ENCODE results near the gene MYOF.
"Not testable (repeated sequence)": the region's sequence is repeated elsewhere in the genome, so short reads cannot be mapped to it uniquely, and the experiment has no call there.

MYOF gene

DNA sequence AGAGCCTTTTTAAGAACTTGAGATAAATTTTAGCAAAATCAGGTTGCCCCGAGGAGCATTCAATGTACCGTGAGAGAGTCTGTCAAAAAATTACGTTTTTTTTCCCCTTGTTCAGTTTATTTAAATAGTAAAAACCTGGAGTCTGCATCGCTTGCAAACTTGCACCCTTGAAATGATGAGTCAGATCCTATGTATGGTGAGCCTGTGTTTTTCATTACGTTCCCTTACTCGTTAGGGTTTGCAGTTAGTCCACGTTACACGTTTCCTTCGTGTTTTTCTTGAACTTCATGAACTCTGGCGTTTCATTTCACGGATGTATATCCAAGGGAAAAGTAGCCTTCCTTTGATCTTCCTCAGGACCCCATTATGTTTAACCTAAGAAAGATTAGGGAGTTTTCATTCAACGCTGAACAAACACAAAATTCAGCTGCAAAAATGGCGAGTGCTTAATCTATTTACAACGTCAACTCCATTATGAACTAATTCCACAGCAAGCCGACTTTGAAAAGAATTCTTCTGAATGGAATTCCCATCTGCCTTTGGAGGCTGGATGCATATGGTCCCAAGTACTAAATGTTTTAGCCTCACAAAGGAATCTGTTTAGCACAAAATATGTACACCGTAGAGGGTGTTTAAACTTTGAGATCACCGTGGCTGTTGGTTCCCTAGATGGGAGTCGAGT, 182.4 kb downstream of the MYOF start:
- DNase-seq (ENCODE audit: low read depth, low spot score) = no peak

DNA sequence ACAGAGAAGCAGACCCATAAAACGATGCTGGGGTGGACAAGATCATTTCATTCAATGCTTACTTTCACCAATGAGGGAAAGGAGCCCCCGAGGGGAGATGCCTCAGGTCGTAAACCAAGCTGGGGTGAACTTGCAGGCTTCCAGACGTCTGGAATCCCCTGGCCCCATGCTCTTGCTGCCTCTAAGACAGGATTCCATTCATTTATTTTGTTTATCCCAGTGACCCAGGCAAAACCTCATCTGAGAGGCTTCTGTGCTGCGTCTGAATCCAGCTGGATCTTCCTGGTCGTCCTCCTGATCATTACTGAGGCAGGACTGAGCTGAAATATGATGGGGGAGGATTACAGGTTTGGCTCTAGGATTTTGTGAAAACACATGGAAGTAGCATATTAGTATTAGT, 182.9 kb downstream of the MYOF start:
- DNase-seq (ENCODE audit: low read depth, low spot score) = peak; percentile 22

GRCh38 chr10:93296151-93296550, 186.0 kb downstream of the MYOF start:
- no peak for DNase-seq (ENCODE audit: low read depth, low spot score)

DNA sequence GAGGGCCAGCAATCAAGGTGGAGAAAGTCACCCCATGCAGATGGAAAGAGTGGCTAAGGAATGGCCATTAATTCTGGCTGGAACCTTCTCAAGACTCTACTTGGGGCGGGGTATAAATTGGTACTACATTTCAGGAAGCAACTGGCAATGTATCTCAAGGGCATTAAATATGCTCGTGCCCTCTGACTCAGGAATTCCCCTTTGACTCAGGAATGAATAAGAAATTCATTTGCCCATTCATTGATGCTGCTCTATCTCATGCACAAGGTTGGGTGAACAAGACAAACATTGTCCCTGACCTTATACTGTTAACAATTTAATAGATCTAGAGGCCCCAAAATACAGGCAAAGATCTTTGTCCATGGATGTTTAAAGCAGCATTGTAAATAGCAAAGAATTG, 188.1 kb downstream of the MYOF start:
- DNase-seq (ENCODE audit: low read depth, low spot score) = no peak

DNA sequence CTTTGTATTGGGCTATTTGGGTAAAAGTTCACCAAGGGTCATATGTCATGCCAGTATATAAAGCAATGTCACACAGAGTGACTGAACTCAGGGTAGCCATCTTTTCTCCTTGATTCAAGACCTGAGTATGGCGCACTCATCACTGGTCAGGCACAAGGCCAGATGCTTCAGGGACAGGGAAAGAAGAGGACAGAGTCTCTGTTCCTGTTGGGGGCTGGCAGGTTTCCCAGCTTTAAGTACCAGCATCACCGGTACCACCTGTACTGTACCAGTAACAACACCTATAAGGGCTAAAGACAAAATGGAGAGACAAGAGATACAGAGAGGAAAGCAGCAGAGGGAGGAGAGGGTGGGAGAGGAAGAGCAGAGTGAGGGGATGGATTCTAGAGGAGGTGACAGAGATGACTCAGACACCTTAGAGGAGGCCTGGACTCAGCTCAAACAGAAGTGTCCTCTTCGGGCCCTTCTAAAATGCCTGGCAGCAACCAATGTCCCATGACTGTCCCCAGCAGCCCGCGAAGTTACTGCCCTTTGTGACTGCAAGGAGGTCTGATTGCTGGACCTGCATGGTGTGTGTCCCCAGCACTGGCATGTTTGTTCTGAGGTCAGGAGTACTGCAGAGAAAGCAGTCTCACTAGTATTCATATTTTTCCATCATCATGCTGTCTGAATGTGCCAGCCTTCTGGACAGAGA, 191.3 kb downstream of the MYOF start:
- no peak for DNase-seq (ENCODE audit: low read depth, low spot score)

- peak; percentile 96 for DNase-seq (ENCODE audit: low read depth, low spot score)
Measured at GRCh38 chr10:93288679-93289634, 193.2 kb downstream of the MYOF start.

DNA sequence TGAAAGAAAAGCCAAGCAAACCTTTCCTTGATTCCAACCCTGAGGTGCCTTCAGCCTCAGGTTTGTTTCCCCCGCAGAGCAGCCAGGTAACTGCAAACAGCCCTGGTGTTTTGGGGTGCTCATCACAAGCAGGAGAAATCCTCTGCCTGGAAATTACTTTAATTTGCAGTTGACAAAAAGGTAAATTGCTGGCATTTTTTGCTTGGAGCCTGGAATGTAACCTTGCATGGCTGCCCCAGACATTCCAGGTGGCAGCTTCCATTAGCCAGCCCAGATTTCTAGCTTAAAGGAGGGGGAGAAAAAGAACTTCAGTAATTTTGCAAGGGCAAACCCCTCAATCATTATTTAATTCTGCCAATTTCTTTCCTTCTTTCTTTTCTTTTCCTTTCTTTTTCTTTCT, 194.4 kb downstream of the MYOF start:
- DNase-seq (ENCODE audit: low read depth, low spot score) = peak; percentile 42

DNA sequence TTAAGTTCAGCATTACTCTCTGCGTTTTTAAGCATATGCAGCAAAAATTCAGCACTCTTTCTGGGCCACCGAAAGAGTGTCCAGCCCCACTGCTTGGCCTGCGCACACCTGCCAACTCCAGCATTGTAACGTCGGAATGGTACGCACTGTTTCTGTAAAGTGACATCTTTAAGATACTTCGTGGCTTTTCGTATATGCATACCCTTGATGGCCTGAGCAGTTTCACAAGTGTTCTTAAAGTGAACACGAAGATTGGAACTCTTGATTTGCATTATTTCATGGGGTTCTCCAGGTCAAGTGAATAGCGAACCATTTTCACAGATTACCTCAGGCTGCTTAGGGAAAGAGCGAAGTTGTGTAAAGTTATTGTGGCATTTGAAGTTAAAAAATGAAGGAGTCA, 197.9 kb downstream of the MYOF start:
- not testable (repeated sequence) for DNase-seq (ENCODE audit: low read depth, low spot score)

DNA sequence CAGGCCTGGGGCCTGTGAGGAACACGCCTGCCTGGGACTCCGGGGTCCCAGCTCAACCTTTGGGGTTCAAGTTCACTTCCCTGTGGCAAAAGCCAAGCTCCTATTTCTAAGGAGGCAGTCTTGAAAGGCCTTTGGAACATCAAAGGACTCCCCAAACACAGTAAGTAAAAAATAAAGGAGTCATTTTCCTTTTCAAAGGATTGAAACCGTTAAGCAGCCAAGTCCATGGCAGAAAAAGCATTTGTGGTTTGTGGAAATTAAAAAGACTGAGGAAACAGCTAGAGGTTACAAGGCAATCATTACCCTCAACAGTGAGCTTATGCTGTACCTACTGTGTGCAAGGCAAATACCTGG, 200.8 kb downstream of the MYOF start:
- no peak for DNase-seq (ENCODE audit: low read depth, low spot score)

DNA sequence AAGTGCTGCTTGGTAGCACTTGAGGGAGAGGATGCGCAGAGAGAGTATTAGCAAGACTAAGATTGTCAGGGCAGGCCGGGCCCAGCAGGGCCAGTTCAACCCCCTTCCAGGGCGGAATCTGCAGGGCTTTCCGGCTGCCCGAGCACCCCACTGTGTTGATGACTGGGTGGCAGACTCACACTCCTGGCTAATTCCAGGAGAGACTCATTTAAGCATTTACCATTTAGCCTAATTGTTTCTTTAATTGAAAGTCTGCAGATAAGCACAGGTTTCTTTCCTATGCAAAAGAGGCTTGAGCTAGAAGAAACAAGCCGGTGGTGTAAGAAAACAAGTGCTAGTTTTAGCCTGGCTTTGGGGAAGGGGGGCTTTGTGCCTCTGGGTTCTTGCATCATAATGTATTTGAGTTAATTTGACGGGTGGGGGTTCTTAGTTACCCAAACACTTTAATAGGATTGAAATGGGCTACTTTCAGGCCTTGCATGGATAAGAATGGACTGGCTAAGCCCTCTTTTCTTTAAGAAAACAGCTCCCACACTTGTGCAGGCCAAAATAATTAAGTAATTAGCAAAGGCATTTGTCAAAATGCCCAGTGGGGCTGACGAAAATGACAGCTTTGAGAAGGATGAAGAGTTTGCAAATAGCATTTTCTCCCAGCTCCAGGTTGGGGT, 201.3 kb downstream of the MYOF start:
- DNase-seq (ENCODE audit: low read depth, low spot score) = peak; percentile 89

GRCh38 chr10:93280121-93280698, 201.9 kb downstream of the MYOF start:
- no peak for DNase-seq (ENCODE audit: low read depth, low spot score)

DNA sequence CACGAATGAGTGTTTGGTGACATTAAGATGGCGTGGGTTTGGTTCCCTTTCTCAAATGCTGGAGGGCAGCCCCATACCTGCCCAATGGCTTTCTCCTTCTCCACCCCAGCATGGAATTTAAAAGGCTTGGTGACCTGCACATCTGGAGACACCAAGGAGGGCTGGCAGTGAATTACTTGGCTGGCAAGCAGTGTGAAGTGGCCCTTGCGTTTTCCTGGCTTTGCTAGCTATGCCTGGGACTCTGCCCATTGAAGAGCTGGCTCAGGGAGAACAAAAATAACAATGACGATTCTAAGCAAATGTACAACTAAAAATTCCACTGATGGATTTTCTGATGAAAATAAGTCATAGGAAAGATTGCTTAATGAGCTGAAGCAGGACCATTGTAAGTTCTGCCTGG, 204.8 kb downstream of the MYOF start:
- DNase-seq (ENCODE audit: low read depth, low spot score) = no peak

DNA sequence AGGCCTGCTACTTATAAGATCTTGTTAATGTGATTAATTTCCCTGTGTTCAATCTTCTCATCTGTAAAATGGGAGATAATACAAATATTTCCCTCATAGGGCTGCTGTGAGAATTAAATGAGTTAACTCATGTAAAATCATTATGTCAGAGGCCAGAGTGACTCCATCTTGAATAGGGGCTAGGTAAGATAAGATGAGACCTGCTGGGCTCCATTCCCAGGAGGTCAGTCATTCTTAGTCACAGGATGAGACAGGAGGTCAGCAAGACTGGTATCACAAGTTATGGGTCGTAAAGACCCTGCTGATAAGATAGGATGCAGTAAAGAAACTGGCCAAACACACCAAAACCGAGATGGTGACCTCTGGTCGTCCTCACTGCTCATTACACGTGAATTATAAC, 207.7 kb downstream of the MYOF start:
- DNase-seq (ENCODE audit: low read depth, low spot score) = peak; percentile 49

GRCh38 chr10:93272884-93273675, 209.1 kb downstream of the MYOF start:
- peak; percentile 80 for DNase-seq (ENCODE audit: low read depth, low spot score)

- no peak for DNase-seq (ENCODE audit: low read depth, low spot score)
Measured at GRCh38 chr10:93271347-93271746, 210.8 kb downstream of the MYOF start.

- no peak for DNase-seq (ENCODE audit: low read depth, low spot score)
Measured at GRCh38 chr10:93269281-93269680, 212.9 kb downstream of the MYOF start.

GRCh38 chr10:93268021-93268420, 214.1 kb downstream of the MYOF start:
- DNase-seq (ENCODE audit: low read depth, low spot score) = peak; percentile 27

DNA sequence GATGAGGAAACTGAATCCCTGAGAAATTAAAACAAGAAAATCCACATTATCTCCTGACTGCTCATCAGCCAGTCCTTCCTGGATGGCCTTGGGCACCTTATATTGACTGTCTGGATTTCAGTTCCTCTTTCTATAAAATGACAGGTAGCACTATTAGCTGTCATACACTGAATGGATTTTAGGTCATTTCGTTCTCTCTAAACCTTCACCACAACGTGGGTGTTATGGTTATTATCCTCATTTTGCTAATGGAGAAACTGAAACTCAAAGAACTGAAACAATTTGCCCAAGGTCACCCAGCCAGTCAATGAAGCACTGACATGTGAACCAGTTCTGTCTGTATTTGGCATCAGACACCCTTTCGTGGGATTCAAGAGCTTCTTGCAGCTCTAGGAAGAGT, 214.6 kb downstream of the MYOF start:
- no peak for DNase-seq (ENCODE audit: low read depth, low spot score)

GRCh38 chr10:93266858-93267257, 215.3 kb downstream of the MYOF start:
- no peak for DNase-seq (ENCODE audit: low read depth, low spot score)

DNA sequence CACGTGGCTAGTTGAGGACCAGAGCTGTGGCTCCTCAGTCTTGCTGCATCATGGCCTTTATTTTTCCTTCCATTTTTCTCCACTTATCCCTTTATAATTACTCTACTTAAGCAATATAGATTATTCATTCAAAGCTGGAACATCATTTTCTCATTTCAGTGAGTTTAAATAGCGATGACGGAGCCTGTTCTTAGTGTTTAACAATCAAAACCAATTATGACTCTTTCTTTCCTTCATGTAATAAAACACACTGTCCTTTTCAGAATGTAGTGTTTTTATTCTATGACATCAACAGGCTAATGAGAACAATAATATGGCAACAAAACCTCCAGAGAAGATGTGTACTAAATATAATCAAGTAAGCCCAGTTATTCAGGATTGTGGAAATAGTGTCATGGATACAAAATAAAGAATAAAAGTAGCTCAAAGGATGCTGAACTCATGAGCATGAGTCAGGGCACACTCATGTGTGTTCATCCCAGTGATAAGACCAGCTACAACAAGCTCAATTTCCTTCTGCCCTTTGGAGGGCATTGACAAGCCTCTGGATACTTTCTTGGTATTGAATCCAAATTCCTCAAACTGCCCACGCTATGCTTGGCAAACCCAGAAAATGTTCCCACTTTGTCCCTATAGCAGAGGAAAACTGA, 220.0 kb downstream of the MYOF start:
- DNase-seq (ENCODE audit: low read depth, low spot score) = no peak

Measured in ELF-1 (cell line).